Measurements from ENCODE around the gene PABPN1L. TPM values are rescaled to one million over a fixed set of nuclear protein-coding genes. Genes with fewer than 3 reads are reported as not detected.

Gene PABPN1L
- total and polyA plus RNA-seq, 10 donors, result 0.26 to 1.3 (median 0.70) TPM; not detected in 4

- TF ChIP-seq CTCF (IDR thresholded peaks at IDR 0.05 in 8 of 11, conservative IDR thresholded peaks at IDR 0.05 in 3 of 11), result no peak
- TF ChIP-seq POLR2A (IDR thresholded peaks at IDR 0.05), result no peak
- TF ChIP-seq POLR2AphosphoS5 (IDR thresholded peaks at IDR 0.05), result peak in 1 of 3 donors; percentile 1
- intact Hi-C loops (cut with DNase I; ENCODE audit: low total_unique reads), result no loop called here
These were observed 14.7 kb upstream of the PABPN1L start for GRCh38 chr16:88881007-88881615.

GRCh38 chr16:88880226-88881006 lies 14.0 kb upstream of the PABPN1L start:
- TF ChIP-seq POLR2AphosphoS5 (IDR thresholded peaks at IDR 0.05) (peak in 1 of 3 donors; percentile 15), CTCF (IDR thresholded peaks at IDR 0.05 in 8 of 11, conservative IDR thresholded peaks at IDR 0.05 in 3 of 11) (no peak)
- Histone ChIP-seq H3K4me3 (no peak overlapping the region), H3K27me3 (replicated peaks in 1 of 7) (no peaks in the 10 kb centered on the region), H3K4me1 (peaks cover 0 to 16% (median 12%) of the 10 kb centered on the region in 6 donors), H3K36me3 (peaks cover 0 to 100% (median 81%) of the 10 kb centered on the region in 6 donors), H3K9me3 (no peaks in the 10 kb centered on the region), H3K27ac (no peak overlapping the region)
- 81 to 92% (median 88%) methylated on average over 21 to 36 of the region's 36 CpGs for WGBS, 5 donors
- intact Hi-C loops (cut with DNase I; ENCODE audit: low total_unique reads), result no loop called here
- no peak for DNase-seq

More at GRCh38 chr16:88881007-88881615, 14.7 kb upstream of the PABPN1L start:
- WGBS, 5 donors, result 86 to 94% (median 91%) methylated on average over 6 to 46 of the region's 46 CpGs
- peaks cover 0 to 100% (median 88%) of the 10 kb centered on the region in 6 donors for H3K36me3 ChIP-seq
- H3K27me3 ChIP-seq (replicated peaks in 1 of 7), result no peaks in the 10 kb centered on the region
- H3K9me3 ChIP-seq, result no peaks in the 10 kb centered on the region
- peaks cover 0 to 15% (median 9%) of the 10 kb centered on the region in 6 donors for H3K4me1 ChIP-seq
- no peak overlapping the region for H3K27ac ChIP-seq
- H3K4me3 ChIP-seq, result no peak overlapping the region
- no peak for DNase-seq

- no peaks in the 10 kb centered on the region for H3K9me3 ChIP-seq
- intact Hi-C loops (cut with DNase I; ENCODE audit: low total_unique reads), result no loop called here
- WGBS, 5 donors, result 78 to 96% (median 92%) methylated on average over 5 to 11 of the region's 11 CpGs
- H3K27ac ChIP-seq, result no peak overlapping the region
- H3K4me3 ChIP-seq, result no peak overlapping the region
- DNase-seq, result no peak
- TF ChIP-seq POLR2AphosphoS5 (IDR thresholded peaks at IDR 0.05) (no peak), CTCF (IDR thresholded peaks at IDR 0.05 in 8 of 11, conservative IDR thresholded peaks at IDR 0.05 in 3 of 11) (no peak), POLR2A (IDR thresholded peaks at IDR 0.05) (no peak)
- H3K36me3 ChIP-seq, result peaks cover 0 to 100% (median 74%) of the 10 kb centered on the region in 6 donors
- no peaks in the 10 kb centered on the region for H3K27me3 ChIP-seq (replicated peaks in 1 of 7)
- H3K4me1 ChIP-seq, result peaks cover 0 to 16% (median 12%) of the 10 kb centered on the region in 6 donors
These were observed 13.3 kb upstream of the PABPN1L start for GRCh38 chr16:88879788-88880055.
